NCI-H2107 (cell line): Measurements from ENCODE around the gene CRIM1.

Experiments used
- DNase-seq: peaks from one replicate; lab custom pipeline; 2025; lab: John Stamatoyannopoulos, UW

CRIM1 gene

GRCh38 chr2:36371928-36372391 is 16.4 kb downstream of the CRIM1 start:
- no peak for DNase-seq

GRCh38 chr2:36373149-36373926 is 17.8 kb downstream of the CRIM1 start:
- DNase-seq, result no peak

- DNase-seq, result no peak
Measured at GRCh38 chr2:36374585-36374984, 19.0 kb downstream of the CRIM1 start.

- DNase-seq, result no peak
Measured at GRCh38 chr2:36376319-36376765, 20.8 kb downstream of the CRIM1 start.

GRCh38 chr2:36376992-36377738 is 21.6 kb downstream of the CRIM1 start:
- DNase-seq, result no peak

GRCh38 chr2:36379710-36380448 is 24.3 kb downstream of the CRIM1 start:
- no peak for DNase-seq

GRCh38 chr2:36380624-36381481 is 25.3 kb downstream of the CRIM1 start:
- DNase-seq, result no peak

- DNase-seq, result no peak
Measured at GRCh38 chr2:36381993-36382392, 26.4 kb downstream of the CRIM1 start.

GRCh38 chr2:36382472-36382871 is 26.9 kb downstream of the CRIM1 start:
- DNase-seq, result no peak

GRCh38 chr2:36383726-36384125 is 28.1 kb downstream of the CRIM1 start:
- no peak for DNase-seq

- no peak for DNase-seq
Measured at GRCh38 chr2:36384454-36384853, 28.9 kb downstream of the CRIM1 start.

- no peak for DNase-seq
Measured at GRCh38 chr2:36385603-36386002, 30.0 kb downstream of the CRIM1 start.

- no peak for DNase-seq
Measured at GRCh38 chr2:36387258-36387916, 31.8 kb downstream of the CRIM1 start.

- no peak for DNase-seq
Measured at GRCh38 chr2:36388472-36388871, 32.9 kb downstream of the CRIM1 start.

- DNase-seq, result no peak
Measured at GRCh38 chr2:36389091-36389564, 33.5 kb downstream of the CRIM1 start.

- DNase-seq, result no peak
Measured at GRCh38 chr2:36389577-36389976, 34.0 kb downstream of the CRIM1 start.

- no peak for DNase-seq
Measured at GRCh38 chr2:36392571-36393255, 37.1 kb downstream of the CRIM1 start.

- no peak for DNase-seq
Measured at GRCh38 chr2:36393738-36394256, 38.2 kb downstream of the CRIM1 start.

GRCh38 chr2:36394804-36395203 is 39.2 kb downstream of the CRIM1 start:
- no peak for DNase-seq

GRCh38 chr2:36395866-36396265 is 40.3 kb downstream of the CRIM1 start:
- no peak for DNase-seq
